SW480 (cell line): ENCODE results near the gene PKIB.
"Not testable (repeated sequence)": the region's sequence is repeated elsewhere in the genome, so short reads cannot be mapped to it uniquely, and the experiment has no call there.

ENCODE experiments used
- DNase-seq: peaks from one replicate; pipeline ENCODE4 v3.0.0-alpha.2; 2016; ENCODE audit warnings: low spot score

Gene PKIB

GRCh38 chr6:122744856-122745255, 134.7 kb downstream of the PKIB start:
- DNase-seq: not testable (repeated sequence)

DNA sequence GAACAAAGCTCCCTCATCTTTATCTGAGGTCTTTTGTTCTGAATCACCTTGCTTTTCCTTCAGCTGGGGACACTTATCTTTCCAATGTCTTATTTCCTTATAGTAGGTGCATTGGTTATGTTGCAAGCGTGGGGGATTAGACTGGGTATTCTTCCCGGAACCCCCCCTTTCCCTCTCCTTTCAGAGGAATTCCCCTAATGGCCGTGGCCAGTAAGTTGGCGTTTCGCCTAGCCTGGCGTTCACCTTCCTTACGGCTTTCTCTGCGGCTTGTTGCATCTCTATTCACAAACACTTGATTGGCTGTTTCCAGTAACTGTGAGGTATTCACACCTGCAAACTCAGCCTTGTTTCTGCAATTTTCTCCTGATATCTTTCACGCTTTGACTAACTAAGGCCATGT, 136.5 kb downstream of the PKIB start:
- no peak for DNase-seq

GRCh38 chr6:122747573-122747972, 137.4 kb downstream of the PKIB start:
- no peak for DNase-seq

DNA sequence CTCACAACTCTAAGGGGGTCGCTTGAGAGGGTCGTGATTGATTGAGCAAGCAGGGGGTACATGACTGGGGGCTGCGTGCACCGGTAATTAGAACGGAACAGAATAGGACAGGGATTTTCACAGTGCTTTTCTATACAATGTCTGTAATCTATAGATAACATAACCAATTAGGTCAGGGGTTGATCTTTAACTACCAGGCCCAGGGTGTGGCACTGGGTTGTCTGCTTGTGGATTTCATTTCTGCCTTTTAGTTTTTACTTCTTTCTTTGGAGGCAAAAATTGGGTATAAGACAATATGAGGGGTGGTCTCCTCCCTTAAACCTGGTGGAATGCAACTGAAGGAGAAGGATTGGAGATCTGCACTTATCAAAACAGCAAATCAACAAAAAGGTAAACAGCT, 138.7 kb downstream of the PKIB start:
- DNase-seq: not testable (repeated sequence)

DNA sequence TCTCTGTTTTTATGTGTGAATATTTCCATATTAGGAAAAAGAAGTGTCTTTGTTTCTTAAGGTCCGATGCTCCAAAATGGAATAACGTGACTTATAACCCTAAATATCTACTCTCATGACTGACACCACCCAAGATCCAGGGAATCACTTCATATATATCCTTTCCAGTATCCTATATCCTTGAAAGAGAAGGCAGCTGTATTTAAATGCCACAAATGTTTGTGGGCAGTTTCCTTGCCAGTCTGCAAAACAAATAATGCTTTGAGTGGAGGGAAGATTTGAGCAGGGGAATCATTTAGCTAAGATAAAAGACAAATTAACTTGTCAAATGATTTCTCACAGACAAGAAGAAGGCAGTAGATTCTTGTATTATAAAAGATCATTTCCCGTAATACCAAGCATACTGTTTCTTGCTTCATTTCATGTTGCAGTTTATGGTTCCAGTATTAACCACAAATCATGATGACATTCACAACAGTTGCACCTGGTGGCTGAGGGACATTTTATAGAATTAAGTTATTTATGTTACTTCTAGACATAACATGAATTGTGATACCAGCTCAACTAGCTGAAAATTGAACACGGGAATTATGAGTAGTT, 139.3 kb downstream of the PKIB start:
- DNase-seq: peak; percentile 32

- no peak for DNase-seq
Measured at GRCh38 chr6:122751326-122751725, 141.1 kb downstream of the PKIB start.

DNA sequence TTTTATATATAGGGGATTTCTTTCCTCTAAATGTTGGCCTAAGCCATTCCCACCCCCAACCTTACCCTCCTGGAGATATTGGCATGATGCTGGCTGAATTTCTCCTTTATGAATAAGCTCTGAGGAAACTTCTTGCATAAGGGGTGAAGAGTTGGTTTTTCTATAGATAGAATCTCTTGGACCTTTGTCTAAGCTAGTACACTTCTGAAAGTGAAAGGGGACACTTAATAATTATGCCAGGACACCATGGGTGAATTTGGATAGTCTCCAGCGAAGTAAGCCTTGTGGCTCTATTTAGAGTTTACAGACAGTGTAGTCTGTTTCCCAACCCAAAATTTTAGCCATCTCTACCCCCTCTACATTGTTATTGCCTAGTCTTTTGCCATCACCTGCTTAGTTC, 142.3 kb downstream of the PKIB start:
- no peak for DNase-seq

GRCh38 chr6:122753000-122753687, 142.9 kb downstream of the PKIB start:
- no peak for DNase-seq

DNA sequence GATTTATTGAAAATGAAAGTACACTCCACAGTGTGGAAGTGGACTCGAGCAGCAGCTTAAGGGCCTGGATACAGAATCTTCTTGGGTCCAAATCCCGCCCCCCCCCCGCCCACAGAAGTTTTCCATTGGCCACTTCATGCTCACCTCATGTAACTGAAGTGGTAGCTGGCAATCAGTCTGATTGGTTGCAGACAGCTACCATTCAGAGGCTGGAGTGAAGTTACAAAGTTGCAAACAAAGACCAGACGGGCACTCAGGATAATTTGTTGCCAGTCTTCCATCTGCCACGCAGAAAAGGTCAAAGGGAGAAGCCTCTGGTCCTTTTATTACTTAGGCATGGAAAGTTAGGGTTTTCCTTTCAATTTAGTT, 143.5 kb downstream of the PKIB start:
- no peak for DNase-seq

DNA sequence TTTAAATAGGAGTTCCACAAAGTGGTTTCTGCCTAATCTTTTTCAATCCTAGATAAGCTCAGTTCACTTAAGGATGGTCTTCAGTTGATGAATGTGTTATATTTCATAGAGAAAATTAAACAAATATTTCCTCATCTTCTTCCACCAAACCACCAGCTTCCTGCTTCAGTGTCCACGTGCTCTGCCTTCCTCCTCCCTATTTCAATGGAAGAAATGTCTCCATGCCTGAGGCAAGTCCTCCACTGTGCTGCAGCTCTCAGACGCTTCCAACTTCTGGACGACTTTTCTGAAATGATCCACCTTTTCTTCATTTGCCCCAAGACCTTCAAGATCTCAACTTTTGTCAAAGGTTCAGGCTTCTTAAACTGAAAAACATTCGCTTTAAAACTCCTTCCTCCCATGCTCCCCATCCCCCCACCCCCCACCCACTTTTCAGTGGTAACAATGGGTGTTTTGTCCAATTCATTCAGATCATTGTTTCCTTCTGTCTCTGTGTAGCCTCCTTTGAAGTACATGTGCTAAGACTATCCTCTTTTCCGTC, 144.1 kb downstream of the PKIB start:
- DNase-seq: no peak

- no peak for DNase-seq
Measured at GRCh38 chr6:122755901-122756300, 145.7 kb downstream of the PKIB start.

DNA sequence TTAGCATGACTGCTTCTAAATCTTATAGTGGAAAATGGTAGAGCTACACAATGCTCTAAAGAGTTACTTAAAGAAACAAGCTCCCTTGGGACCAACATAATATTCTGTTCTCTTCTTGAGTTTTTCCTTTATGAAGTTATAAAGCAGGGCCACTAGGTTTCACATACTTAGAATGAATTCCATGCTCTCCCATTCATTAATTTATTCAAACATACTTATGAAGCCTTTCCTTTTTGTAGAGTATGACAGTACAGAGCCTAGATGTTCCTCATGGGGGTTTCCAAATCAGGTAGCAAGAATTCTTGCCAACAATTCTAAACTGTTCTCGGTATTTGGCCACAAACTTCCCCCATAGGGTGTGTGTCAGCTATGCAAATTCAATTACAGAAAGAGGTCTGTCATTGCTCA, 148.7 kb downstream of the PKIB start:
- DNase-seq: no peak

DNA sequence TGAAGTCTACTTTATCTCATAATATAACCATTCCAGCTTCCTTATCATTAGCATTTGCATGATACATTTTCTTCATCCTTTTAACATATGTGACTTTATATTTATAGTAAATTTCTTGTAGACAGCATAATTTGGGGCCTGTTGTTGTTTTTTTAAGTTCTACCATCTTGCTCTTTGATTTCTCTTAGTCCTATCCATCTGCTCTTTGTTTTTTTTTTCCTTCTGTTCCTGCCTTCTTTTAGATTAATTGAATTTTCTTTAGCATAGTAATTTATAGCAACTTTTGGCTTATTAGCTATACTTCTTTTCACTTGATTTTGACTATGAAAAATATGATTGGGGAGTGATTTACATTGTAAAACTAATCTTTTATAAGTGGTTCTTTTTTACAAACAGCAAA, 150.1 kb downstream of the PKIB start:
- DNase-seq: no peak

DNA sequence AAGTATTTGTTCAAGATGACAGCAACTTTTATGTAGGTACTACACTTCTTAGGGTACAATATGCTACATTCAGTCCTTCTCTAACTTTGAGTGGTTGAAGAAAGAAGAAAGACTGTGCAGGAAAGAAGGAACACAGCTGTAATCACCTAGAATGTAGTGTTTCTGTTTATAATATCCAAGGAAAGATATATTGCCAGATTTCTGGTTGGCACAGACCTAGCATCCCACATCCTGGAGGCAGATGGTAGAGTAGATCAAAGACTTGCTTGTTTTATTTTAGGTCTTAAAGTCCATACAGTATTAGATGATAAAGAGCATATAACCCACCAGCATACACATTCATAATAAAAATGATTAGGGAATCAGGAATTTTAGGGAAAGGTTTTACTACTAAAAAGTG, 156.1 kb downstream of the PKIB start:
- no peak for DNase-seq

DNA sequence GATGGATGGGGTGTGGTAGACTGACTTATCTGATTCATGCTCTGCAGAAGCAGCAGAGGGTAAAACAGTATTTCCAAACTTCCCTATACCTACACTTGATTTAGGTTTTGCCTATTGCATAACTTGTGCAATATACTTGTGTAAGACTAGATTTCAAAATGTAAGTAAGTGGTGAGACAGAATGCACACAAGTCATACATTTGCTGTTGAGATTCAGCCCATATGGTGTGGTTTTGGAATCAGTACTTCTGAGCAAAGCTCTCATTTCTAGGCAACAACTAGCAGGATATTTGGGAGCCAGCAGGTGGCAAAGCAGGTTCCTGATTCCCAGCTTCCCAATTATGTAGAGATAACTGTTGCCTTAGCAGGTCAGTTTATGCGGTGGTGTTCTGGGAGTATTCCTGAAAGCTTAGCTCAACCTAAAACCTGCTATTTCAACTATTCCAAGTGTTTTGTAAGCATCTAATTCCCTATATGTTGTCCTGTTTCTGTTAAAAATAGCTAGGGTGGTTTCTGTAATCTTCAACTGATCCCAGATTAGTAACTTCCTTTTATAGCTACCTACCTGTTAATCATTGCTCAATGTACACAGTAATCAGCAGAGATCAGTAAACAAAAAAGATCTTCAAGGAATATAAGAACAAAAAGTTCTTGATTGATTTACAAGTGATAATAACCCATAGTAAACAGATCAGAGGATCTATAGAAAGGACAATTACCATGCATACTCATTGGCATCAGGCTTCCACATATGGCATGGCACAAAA, 160.8 kb downstream of the PKIB start:
- no peak for DNase-seq

- no peak for DNase-seq
Measured at GRCh38 chr6:122772724-122773415, 162.7 kb downstream of the PKIB start.
